Thyroid gland (tissue), 4 donors: Measurements from ENCODE around the gene LRRFIP2.

Source experiments
- CTCF ChIP-seq, 6 experiments: fragments of 200-600 bp in 3 of 6; fragments of 450-650 bp in 3 of 6; sonication (generic) in 3 of 6; IDR thresholded peaks; one replicate each; pipeline ENCODE4 v1.5.1; 2016 to 2019; ENCODE audit warnings: antibody characterized with exemption in 6 of 6, mild to moderate bottlenecking in 2 of 6, inconsistent platforms in 1 of 6, moderate library complexity in 1 of 6
- POLR2A ChIP-seq, 2 donors: fragments of 450-650 bp; IDR thresholded peaks; one replicate each; pipeline ENCODE4 v1.6.1; 2017; ENCODE audit warnings: antibody characterized with exemption in 2 of 2, mild to moderate bottlenecking in 2 of 2, moderate library complexity in 1 of 2

GRCh38 chr3:37168896-37169295 is 5.5 kb downstream of the LRRFIP2 start:
- TF ChIP-seq CTCF (IDR thresholded peaks at IDR 0.05) (no peak), POLR2A (IDR thresholded peaks at IDR 0.05) (no peak)
